Psoas muscle (tissue), 8 donors: ENCODE data around the gene TAF3. TPM values are rescaled to one million over a fixed set of nuclear protein-coding genes. Genes with fewer than 3 reads are reported as not detected.

Experiments
- ATAC-seq, 4 donors: fragments of 200-7000 bp; cut with Tn5 transposase; one replicate each; pipeline ENCODE4 v1.9.1; 2020; ENCODE audit warnings: moderate library complexity in 3 of 4, mild to moderate bottlenecking in 2 of 4
- DNase-seq, 2 donors: peaks; one replicate each; pipeline ENCODE4 v3.0.0-alpha.2; 2020
- H3K27ac ChIP-seq: fragments of 200-600 bp; one replicate; pipeline ENCODE4 v1.8.0; 2022
- H3K27me3 ChIP-seq, 3 donors: fragments of 200-600 bp in 1 of 3; one replicate each; pipeline versions ENCODE4 v1.6.1 to v1.8.0; 2013 to 2022; ENCODE audit warnings: low read length in 2 of 3, mild to moderate bottlenecking in 2 of 3, moderate library complexity in 1 of 3; ENCODE audit not compliant: insufficient read depth in 3 of 3
- H3K36me3 ChIP-seq, 2 donors: fragments of 200-600 bp in 1 of 2; one replicate each; pipeline versions ENCODE4 v1.6.1 to v1.8.0; 2013 to 2022; ENCODE audit warnings: low read depth in 1 of 2, mild to moderate bottlenecking in 1 of 2, moderate library complexity in 1 of 2; ENCODE audit not compliant: insufficient read depth in 1 of 2
- H3K4me1 ChIP-seq: fragments of 200-600 bp; one replicate; pipeline ENCODE4 v1.8.0; 2022
- H3K4me3 ChIP-seq: fragments of 200-600 bp; one replicate; pipeline ENCODE4 v1.8.0; 2022; ENCODE audit warnings: mild to moderate bottlenecking
- H3K9me3 ChIP-seq: fragments of 200-600 bp; one replicate; pipeline ENCODE4 v1.8.0; 2022
- CTCF ChIP-seq: fragments of 200-600 bp; IDR thresholded peaks from one replicate; pipeline ENCODE4 v1.8.0; 2022; ENCODE audit warnings: antibody characterized with exemption
- WGBS, 3 donors: extraction: QIAGEN DNeasy Blood & Tissue Kit; methylation state at CpG; one replicate each; pipeline versions ENCODE4 v1.1.6 to v1.1.7; 2013; 5-methylcytosine and 5-hydroxymethylcytosine counted together
- intact Hi-C, 2 donors: fragments of 100-400 bp; cut with DNase I; formaldehyde crosslinking; loops; one replicate each; pipeline versions ENCODE4 v1.11.0 to v1.14.2; 2022
- polyA plus RNA-seq, 3 donors: library from polyadenylated mRNA; stranded (reverse); fragments of 200-250 nt; gene quantifications; one replicate each; pipeline ENCODE4 v1.2.3, GENCODE V29; 2013
- total RNA-seq, 4 donors: library from RNA; stranded (reverse); fragmentation: NEBNext Ultra II Directional in 2 of 4; extraction: Animal tissue kit (Norgen Biotek cat#: 25700) in 2 of 4; gene quantifications; one replicate each; pipeline versions ENCODE4 v1.2.1 to v1.2.4, GENCODE V29; 2021 to 2023
- donor health status: healthy with polysubstance abuse.
- donor health status: DM: no; HTN: no; CAD: no; lungs with moderate emphysema.
- donor health status: Bipolar disorder and iron deficiency.
- donor health status: healthy.
- donor health status: DM: yes; HTN: yes; CAD: no.
- donor health status: DM: no; HTN: no; CAD: no.
- donor health status: DM: no; HTN: no; CAD: no.
- donor health status: DM: yes; HTN: yes; CAD: no.

TAF3 gene
- total and polyA plus RNA-seq, 7 donors: 4.6 to 21.5 (median 13.0) TPM

GRCh38 chr10:7797582-7797981 is 20.7 kb upstream of the TAF3 start:
- Histone ChIP-seq H3K27ac (peak overlapping the region; percentile 83), H3K36me3 (peaks cover 11 to 58% of the 10 kb centered on the region in 2 donors), H3K4me1 (peaks cover 55% of the 10 kb centered on the region), H3K9me3 (no peaks in the 10 kb centered on the region), H3K4me3 (no peak overlapping the region), H3K27me3 (no peaks in the 10 kb centered on the region)
- ATAC-seq (peak; percentile 97 to 99 (median 98)), DNase-seq (peak; percentile 66 to 83)
- WGBS, 3 donors: 32 to 44% (median 34%) methylated on average over 6 of the region's 6 CpGs
- no peak for TF ChIP-seq CTCF
- intact Hi-C loops: no loop called here

GRCh38 chr10:7802606-7803005 is 15.7 kb upstream of the TAF3 start:
- Histone ChIP-seq H3K27me3 (no peaks in the 10 kb centered on the region), H3K27ac (no peak overlapping the region), H3K36me3 (peaks cover 22 to 99% of the 10 kb centered on the region in 2 donors), H3K9me3 (no peaks in the 10 kb centered on the region), H3K4me1 (peaks cover 11% of the 10 kb centered on the region), H3K4me3 (no peak overlapping the region)
- intact Hi-C loops: loop anchor here in 1 of 2 donors (5.0 kb wide), 1 partner anchor 40 kb away; no protein-coding TSS in a partner anchor
- ATAC-seq: no peak
- WGBS, 3 donors: 88 to 94% (median 94%) methylated on average over 4 of the region's 4 CpGs
- DNase-seq: no peak
- no peak for TF ChIP-seq CTCF

- 78 to 88% (median 82%) methylated on average over 6 of the region's 6 CpGs for WGBS, 3 donors
- intact Hi-C loops: loop anchor here in 1 of 2 donors (5.0 kb wide), 1 partner anchor 42 kb away; no protein-coding TSS in a partner anchor
- Histone ChIP-seq H3K9me3 (no peaks in the 10 kb centered on the region), H3K36me3 (peaks cover 27 to 100% of the 10 kb centered on the region in 2 donors), H3K4me3 (no peak overlapping the region), H3K27ac (no peak overlapping the region), H3K4me1 (no peaks in the 10 kb centered on the region), H3K27me3 (no peaks in the 10 kb centered on the region)
- TF ChIP-seq CTCF: no peak
- no peak for DNase-seq
- no peak for ATAC-seq
These were observed 14.1 kb upstream of the TAF3 start for GRCh38 chr10:7804216-7804615.

GRCh38 chr10:7804741-7805140 is 13.6 kb upstream of the TAF3 start:
- no peak overlapping the region for H3K4me3 ChIP-seq
- no peaks in the 10 kb centered on the region for H3K27me3 ChIP-seq
- DNase-seq (no peak), ATAC-seq (no peak)
- H3K4me1 ChIP-seq: no peaks in the 10 kb centered on the region
- 44 to 70% (median 67%) methylated on average over 2 of the region's 2 CpGs for WGBS, 3 donors
- no peak overlapping the region for H3K27ac ChIP-seq
- intact Hi-C loops: loop anchor here in 1 of 2 donors (5.0 kb wide), 1 partner anchor 42 kb away; no protein-coding TSS in a partner anchor
- H3K36me3 ChIP-seq: peaks cover 27 to 99% of the 10 kb centered on the region in 2 donors
- TF ChIP-seq CTCF: no peak
- H3K9me3 ChIP-seq: no peaks in the 10 kb centered on the region

GRCh38 chr10:7808686-7809267 is 9.5 kb upstream of the TAF3 start:
- DNase-seq: no peak
- 74 to 76% (median 75%) methylated on average over 4 of the region's 4 CpGs for WGBS, 3 donors
- H3K36me3 ChIP-seq: peaks cover 19 to 59% of the 10 kb centered on the region in 2 donors
- ATAC-seq: peak in 1 of 4 donors; percentile 36
- no peaks in the 10 kb centered on the region for H3K27me3 ChIP-seq
- no peak for TF ChIP-seq CTCF
- intact Hi-C loops: no loop called here
- H3K27ac ChIP-seq: no peak overlapping the region
- H3K4me1 ChIP-seq: no peaks in the 10 kb centered on the region
- H3K9me3 ChIP-seq: no peaks in the 10 kb centered on the region
- H3K4me3 ChIP-seq: no peak overlapping the region
